IMR-90 (cell line): ENCODE measurements around the gene CAMTA1. TPM values are rescaled to one million over a fixed set of nuclear protein-coding genes. Genes with fewer than 3 reads are reported as not detected.

Experiments used
- ATAC-seq: fragments of 200-7000 bp; cut with Tn5 transposase; 2 replicates; pipeline ENCODE4 v1.9.1; 2020; ENCODE audit warnings: low read depth, mild to moderate bottlenecking, moderate library complexity
- BruUV-seq: library from RNA; stranded (reverse); fragments of 400-500 nt; replicated peaks from 2 replicates; lab custom pipeline; 2021; lab: Mats Ljungman, UMichigan
- CTCF ChIA-PET: fragments of 300-600 bp; formaldehyde crosslinking; extraction: SDS; loops from one replicate; lab custom pipeline; 2021; ENCODE audit warnings: antibody characterized with exemption; lab: Yijun Ruan, JAX
- POLR2A ChIA-PET: fragments of 300-600 bp; sonication (Branson Sonifier 250); formaldehyde crosslinking; loops from one replicate; lab custom pipeline; 2022; ENCODE audit warnings: antibody characterized with exemption; ENCODE audit not compliant: unreplicated experiment; lab: Charles Lee
- DNase-seq: peaks from one replicate; pipeline ENCODE4 v3.0.0; 2013
- H2AFZ ChIP-seq: replicated peaks from 2 replicates; pipeline ENCODE3; 2013; ENCODE audit warnings: low read length, mild to moderate bottlenecking; ENCODE audit not compliant: poor library complexity
- H2AK5ac ChIP-seq: 2 replicates; pipeline ENCODE4 v1.6.1; 2013; ENCODE audit warnings: low read depth, low read length, inconsistent platforms
- H2AK9ac ChIP-seq: replicated peaks from 2 replicates; pipeline ENCODE3; 2013; ENCODE audit warnings: mild to moderate bottlenecking, low read depth, low read length, moderate library complexity; ENCODE audit not compliant: poor library complexity
- H2BK120ac ChIP-seq: 2 replicates; pipeline ENCODE4 v1.6.1; 2013; ENCODE audit warnings: low read depth, low read length, inconsistent platforms
- H2BK15ac ChIP-seq: 3 replicates; pipeline ENCODE4 v1.6.1; 2013; ENCODE audit warnings: low read depth, low read length, inconsistent platforms
- H2BK20ac ChIP-seq: 2 replicates; pipeline ENCODE4 v1.6.1; 2013; ENCODE audit warnings: low read depth, mild to moderate bottlenecking, inconsistent platforms, low read length, moderate library complexity
- H2BK5ac ChIP-seq: 2 replicates; pipeline ENCODE4 v1.6.1; 2013; ENCODE audit warnings: mild to moderate bottlenecking, low read depth, low read length, inconsistent platforms; ENCODE audit not compliant: poor library complexity, severe bottlenecking
- H3K14ac ChIP-seq: replicated peaks from 2 replicates; pipeline ENCODE4 v1.6.1; 2013; ENCODE audit warnings: low read depth, low read length, inconsistent platforms
- H3K18ac ChIP-seq: 2 replicates; pipeline ENCODE4 v1.6.1; 2013; ENCODE audit warnings: low read depth, low read length, control low read depth
- H3K23ac ChIP-seq: 2 replicates; pipeline ENCODE4 v1.6.1; 2013; ENCODE audit warnings: low read depth, low read length, inconsistent platforms
- H3K27ac ChIP-seq: 2 replicates; pipeline ENCODE4 v1.5.1; 2013; ENCODE audit warnings: mild to moderate bottlenecking, control low read depth, low read length; ENCODE audit not compliant: insufficient read depth
- H3K27me3 ChIP-seq: 2 replicates; pipeline ENCODE4 v1.6.1; 2013; ENCODE audit warnings: low read length; ENCODE audit not compliant: control insufficient read depth, insufficient read depth
- H3K36me3 ChIP-seq: 2 replicates; pipeline ENCODE4 v1.6.1; 2013; ENCODE audit warnings: low read length, mixed read lengths; ENCODE audit not compliant: control insufficient read depth, insufficient read depth
- H3K4ac ChIP-seq: 2 replicates; pipeline ENCODE4 v1.6.1; 2013; ENCODE audit warnings: low read depth, low read length, inconsistent platforms
- H3K4me1 ChIP-seq: 2 replicates; pipeline ENCODE4 v1.6.1; 2013; ENCODE audit warnings: low read length, mixed read lengths; ENCODE audit not compliant: control insufficient read depth, insufficient read depth
- H3K4me2 ChIP-seq: 2 replicates; pipeline ENCODE4 v1.6.1; 2013; ENCODE audit warnings: low read depth, mild to moderate bottlenecking, control low read depth, low read length, moderate library complexity
- H3K4me3 ChIP-seq: 2 replicates; pipeline ENCODE4 v1.5.1; 2013; ENCODE audit warnings: low read depth, mild to moderate bottlenecking, control low read depth, low read length, moderate library complexity; ENCODE audit not compliant: insufficient read depth
- H3K56ac ChIP-seq: 2 replicates; pipeline ENCODE4 v1.6.1; 2013; ENCODE audit warnings: low read length, inconsistent platforms; ENCODE audit not compliant: insufficient read depth; ENCODE audit errors: extremely low read depth
- H3K79me1 ChIP-seq, 2 experiments: 2 replicates each; pipeline ENCODE4 v1.6.1; 2013; ENCODE audit warnings: low read length in 2 of 2, inconsistent platforms in 1 of 2, low read depth in 1 of 2
- H3K9ac ChIP-seq: 2 replicates; pipeline ENCODE4 v1.6.1; 2013; ENCODE audit warnings: low read depth, low read length, control low read depth
- H3K9me1 ChIP-seq: 2 replicates; pipeline ENCODE4 v1.6.1; 2013; ENCODE audit warnings: low read length, inconsistent platforms; ENCODE audit not compliant: insufficient read depth
- H3K9me3 ChIP-seq: 2 replicates; pipeline ENCODE4 v1.6.1; 2013; ENCODE audit warnings: low read length; ENCODE audit not compliant: control insufficient read depth, insufficient read depth
- H4K20me1 ChIP-seq: 2 replicates; pipeline ENCODE4 v1.6.1; 2013; ENCODE audit warnings: low read length, inconsistent platforms; ENCODE audit not compliant: insufficient read depth
- H4K5ac ChIP-seq: 2 replicates; pipeline ENCODE4 v1.6.1; 2013; ENCODE audit warnings: mild to moderate bottlenecking, low read depth, low read length, control low read depth
- H4K8ac ChIP-seq, 2 experiments: 2 replicates each; pipeline ENCODE4 v1.6.1; 2013; ENCODE audit warnings: low read depth in 2 of 2, low read length in 2 of 2, control low read depth in 1 of 2, inconsistent platforms in 1 of 2
- H4K91ac ChIP-seq: 2 replicates; pipeline ENCODE4 v1.6.1; 2013; ENCODE audit warnings: low read depth, low read length, inconsistent platforms; ENCODE audit not compliant: insufficient read depth
- POLR2A ChIP-seq: IDR thresholded peaks from 2 replicates; pipeline ENCODE4 v1.6.1; 2012; ENCODE audit warnings: mild to moderate bottlenecking, low read depth, low read length
- WGBS, 2 experiments: methylation state at CpG; one replicate each; pipeline versions ENCODE4 v1.1.5 to v1.1.7; 2013; ENCODE audit warnings: missing lambda C conversion rate in 2 of 2; ENCODE audit not compliant: insufficient read length in 1 of 2; ENCODE audit errors: extremely low coverage in 2 of 2; 5-methylcytosine and 5-hydroxymethylcytosine counted together
- dilution Hi-C: fragments of 300-500 bp; cut with HindIII; formaldehyde crosslinking; loops from one replicate; pipeline ENCODE4 v1.14.3; 2018; ENCODE audit warnings: low sequenced_read_pairs; ENCODE audit not compliant: unreplicated experiment
- in situ Hi-C: fragments of 300-500 bp; cut with MboI; formaldehyde crosslinking; loops from 3 replicates; pipeline ENCODE4 v1.14.3; 2019; ENCODE audit warnings: low sequenced_read_pairs, inconsistent platforms, mixed read lengths
- intact Hi-C: fragments of 100-400 bp; cut with micrococcal nuclease; formaldehyde crosslinking; loops from 2 replicates; pipeline ENCODE4 v1.10.0; 2022
- polyA plus RNA-seq, 3 experiments: library from polyadenylated mRNA; depleted of rRNA; stranded (reverse); fragments of >200 nt; gene quantifications; 2 replicates each; pipeline ENCODE4 v1.2.3, GENCODE V29; 2012; ENCODE audit warnings: low replicate concordance in 1 of 3
- total RNA-seq: library from RNA; depleted of rRNA; stranded (reverse); fragments of >200 nt; gene quantifications from 2 replicates; pipeline ENCODE4 v1.2.3, GENCODE V29; 2012
- TF ChIP-seq, protein P1 (sequence below): fragments of 150-350 bp; IDR thresholded peaks from 2 replicates; pipeline ENCODE4 v1.6.1; 2016; ENCODE audit warnings: low read depth, mild to moderate bottlenecking, low read length, moderate library complexity, borderline replicate concordance

The CAMTA1 gene
- total and polyA plus RNA-seq, 2 of the 4 experiments (the other 2 are of a cell fraction): 35.5 to 74.3 TPM

DNA sequence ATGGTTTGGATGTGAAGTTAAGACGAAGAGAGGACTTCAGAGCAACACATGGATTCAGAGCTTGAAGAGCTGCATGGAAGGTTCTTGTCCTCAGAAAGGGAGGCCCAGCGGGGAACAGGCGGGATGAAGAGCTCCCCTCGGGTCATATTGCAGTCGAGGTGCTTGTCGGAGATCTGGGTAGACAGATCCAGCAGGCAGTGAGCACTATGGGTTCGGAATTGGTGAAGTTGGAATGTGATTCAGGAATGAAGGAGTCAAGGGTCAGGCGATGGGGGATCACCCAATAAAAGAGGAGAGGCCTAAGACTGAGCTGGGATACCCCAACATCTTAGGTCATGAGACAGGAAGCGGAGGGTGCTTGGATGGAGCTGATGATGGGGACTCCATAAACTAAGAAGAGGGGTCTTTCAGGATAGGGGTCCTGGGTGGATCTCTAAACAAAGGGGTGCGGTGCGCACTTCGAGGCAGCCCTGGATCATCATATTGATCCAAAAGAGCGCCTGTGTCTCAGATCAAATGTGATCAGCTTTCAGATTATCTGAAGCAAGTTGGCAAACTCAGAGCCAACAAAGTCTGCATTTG, 809.6 kb downstream of the CAMTA1 start:
- no peak overlapping the region for H2BK5ac ChIP-seq
- no peaks in the 10 kb centered on the region for H3K9me1 ChIP-seq
- H3K23ac ChIP-seq: no peak overlapping the region
- H3K4me1 ChIP-seq: no peaks in the 10 kb centered on the region
- no peak overlapping the region for H3K9ac ChIP-seq
- dilution Hi-C loops (no loop called here), in situ Hi-C loops (no loop called here), intact Hi-C loops (no loop called here)
- H3K36me3 ChIP-seq: no peaks in the 10 kb centered on the region
- no peak overlapping the region for H3K4me2 ChIP-seq
- H2AFZ ChIP-seq: no peak overlapping the region
- H2AK9ac ChIP-seq: no peak overlapping the region
- BruUV-seq: no TSS peak
- H3K79me1 ChIP-seq: no peaks in the 10 kb centered on the region
- H3K4ac ChIP-seq: no peak overlapping the region
- H2BK15ac ChIP-seq: no peak overlapping the region
- H2BK120ac ChIP-seq: no peak overlapping the region
- H2AK5ac ChIP-seq: no peak overlapping the region
- H4K8ac ChIP-seq: no peak overlapping the region
- ChIA-PET CTCF (no interaction called here), POLR2A (no interaction called here)
- no peak overlapping the region for H3K4me3 ChIP-seq
- H3K27me3 ChIP-seq: peaks cover 18% of the 10 kb centered on the region
- no peak overlapping the region for H4K91ac ChIP-seq
- TF ChIP-seq POLR2A: no peak
- TF ChIP-seq, protein P1, sequence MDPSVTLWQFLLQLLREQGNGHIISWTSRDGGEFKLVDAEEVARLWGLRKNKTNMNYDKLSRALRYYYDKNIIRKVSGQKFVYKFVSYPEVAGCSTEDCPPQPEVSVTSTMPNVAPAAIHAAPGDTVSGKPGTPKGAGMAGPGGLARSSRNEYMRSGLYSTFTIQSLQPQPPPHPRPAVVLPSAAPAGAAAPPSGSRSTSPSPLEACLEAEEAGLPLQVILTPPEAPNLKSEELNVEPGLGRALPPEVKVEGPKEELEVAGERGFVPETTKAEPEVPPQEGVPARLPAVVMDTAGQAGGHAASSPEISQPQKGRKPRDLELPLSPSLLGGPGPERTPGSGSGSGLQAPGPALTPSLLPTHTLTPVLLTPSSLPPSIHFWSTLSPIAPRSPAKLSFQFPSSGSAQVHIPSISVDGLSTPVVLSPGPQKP: no peak
- no peak overlapping the region for H3K14ac ChIP-seq
- ATAC-seq (no peak), DNase-seq (no peak)
- H3K18ac ChIP-seq: no peak overlapping the region
- no peak overlapping the region for H3K27ac ChIP-seq
- no peaks in the 10 kb centered on the region for H3K9me3 ChIP-seq
- H3K56ac ChIP-seq: no peak overlapping the region
- 66% methylated on average over 12 of the region's 13 CpGs; no CpG with 5 or more reads in 1 of the 2 experiments for WGBS, 2 experiments
- no peak overlapping the region for H4K5ac ChIP-seq
- H4K20me1 ChIP-seq: no peaks in the 10 kb centered on the region
- no peak overlapping the region for H2BK20ac ChIP-seq
